NCI-H2196 (cell line): ENCODE results near the gene KSR1.
A peak's percentile ranks its signal among the peaks of the same experiment; 100 is the strongest.
"Not testable (repeated sequence)": the region's sequence is repeated elsewhere in the genome, so short reads cannot be mapped to it uniquely, and the experiment has no call there.

ENCODE experiments used
- DNase-seq: peaks from one replicate; lab custom pipeline; 2025; ENCODE audit not compliant: unreplicated experiment; lab: John Stamatoyannopoulos, UW

KSR1 gene

GRCh38 chr17:27651411-27652345 lies 195.4 kb downstream of the KSR1 start:
- DNase-seq: peak; percentile 14

GRCh38 chr17:27653449-27653971 lies 197.3 kb downstream of the KSR1 start:
- DNase-seq: not testable (repeated sequence)

DNA sequence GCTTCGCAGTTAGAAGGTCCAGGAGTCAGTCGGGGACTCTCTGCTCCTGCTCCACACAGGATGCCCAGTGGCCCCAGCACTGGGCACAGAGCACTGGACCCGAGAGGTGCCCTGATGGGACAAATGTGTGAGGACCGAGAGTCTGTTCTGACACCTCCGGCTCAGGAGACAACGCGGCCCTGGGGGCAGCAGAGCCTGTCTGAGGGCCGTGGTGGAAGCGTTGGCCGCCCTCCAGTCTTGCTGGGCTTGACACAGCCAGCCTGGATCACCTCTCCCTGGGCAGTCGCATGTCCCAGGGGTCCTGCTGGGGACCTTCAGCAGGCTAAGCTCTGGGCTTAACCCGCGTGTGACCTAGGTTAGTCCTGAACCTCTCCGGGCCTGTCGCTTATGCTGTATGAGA lies 197.9 kb downstream of the KSR1 start:
- DNase-seq: no peak

DNA sequence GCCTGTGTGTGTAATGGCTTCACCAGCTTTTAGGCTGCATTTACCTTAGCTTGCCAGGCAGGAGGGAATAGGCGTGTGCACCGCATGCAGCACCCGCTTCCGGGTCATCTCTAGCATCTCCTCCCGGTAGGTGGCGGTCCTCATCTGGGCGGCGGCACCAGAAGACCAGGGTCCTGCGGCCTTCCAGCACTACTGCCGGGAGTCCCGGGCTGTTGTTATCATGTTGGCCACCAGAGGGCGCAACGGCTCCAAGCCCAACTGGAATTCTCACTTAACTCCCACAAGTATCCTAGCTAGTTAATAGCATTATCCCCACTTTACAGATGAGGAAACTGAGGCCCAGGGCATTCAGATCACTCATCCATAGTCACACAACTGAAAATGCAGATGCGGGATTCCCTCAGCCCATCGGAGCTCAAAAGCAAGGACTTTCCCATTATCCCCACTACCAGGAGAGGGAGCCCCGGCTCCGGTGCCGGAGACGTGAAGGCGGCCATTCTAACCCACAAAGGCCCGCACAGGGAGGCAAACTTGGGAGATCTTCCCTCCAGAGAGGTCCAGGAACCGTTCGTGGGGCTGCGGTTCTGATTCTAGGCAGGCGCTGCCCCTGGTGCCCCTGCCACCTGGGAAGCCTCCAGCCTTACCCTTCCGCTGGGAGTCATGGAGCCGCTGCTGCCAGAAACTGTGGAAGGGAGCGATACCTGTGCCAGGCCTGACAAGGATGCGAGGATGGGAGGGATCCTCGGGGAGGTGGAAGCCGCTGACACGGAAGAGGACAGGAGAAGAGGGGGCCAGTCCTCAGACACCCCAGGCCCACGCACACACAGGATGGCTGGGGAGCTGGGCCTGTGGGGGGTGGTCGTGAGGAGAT lies 198.6 kb downstream of the KSR1 start:
- peak; percentile 43 for DNase-seq

DNA sequence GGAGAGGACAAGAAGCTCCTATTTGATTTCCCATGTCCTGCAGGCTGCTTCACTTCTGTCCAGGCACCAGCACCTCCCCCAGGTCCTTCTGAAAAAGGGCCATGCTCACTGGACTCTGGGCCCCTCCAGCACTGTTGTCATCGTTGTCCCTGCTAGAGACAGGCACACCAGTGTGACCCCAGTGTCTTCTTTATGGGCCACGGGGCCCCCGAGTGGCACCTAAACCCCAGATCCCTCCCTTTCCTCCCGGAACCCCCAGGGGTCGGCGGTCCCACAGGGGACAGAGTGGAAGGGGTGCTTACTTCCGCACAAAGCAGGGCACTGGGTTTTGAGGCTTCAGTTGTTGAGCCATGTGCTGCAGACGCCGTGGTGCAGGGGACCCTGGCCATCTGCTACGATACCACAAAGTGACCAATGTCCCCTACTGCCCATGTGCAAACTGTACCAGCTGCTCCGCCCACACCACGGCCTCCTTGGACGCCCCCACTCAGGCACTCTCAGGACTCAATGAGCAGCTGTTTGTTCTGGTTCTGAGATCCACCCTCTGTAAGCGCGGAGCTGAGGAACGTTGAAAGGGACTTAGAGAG lies 199.4 kb downstream of the KSR1 start:
- DNase-seq: not testable (repeated sequence)

GRCh38 chr17:27656620-27657019 lies 200.4 kb downstream of the KSR1 start:
- not testable (repeated sequence) for DNase-seq

DNA sequence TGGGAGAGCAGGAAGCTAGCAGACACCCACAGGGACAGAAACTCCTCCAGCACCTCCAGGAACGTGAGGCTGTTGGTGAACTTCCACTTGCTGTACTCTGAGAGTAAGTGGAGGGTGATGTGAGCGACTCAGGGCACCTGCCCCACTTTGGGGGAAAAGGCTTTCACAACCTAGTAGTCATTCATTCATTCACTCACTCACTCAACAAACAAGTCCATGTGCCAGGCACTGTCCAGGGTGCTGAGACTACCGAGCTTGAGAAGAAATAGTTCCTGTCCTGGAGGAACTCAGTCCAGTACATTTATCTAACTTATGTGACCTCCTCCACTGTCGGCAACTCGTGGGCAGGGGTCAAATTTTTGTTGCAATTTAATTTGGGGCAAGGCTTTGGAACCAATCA lies 201.4 kb downstream of the KSR1 start:
- no peak for DNase-seq

DNA sequence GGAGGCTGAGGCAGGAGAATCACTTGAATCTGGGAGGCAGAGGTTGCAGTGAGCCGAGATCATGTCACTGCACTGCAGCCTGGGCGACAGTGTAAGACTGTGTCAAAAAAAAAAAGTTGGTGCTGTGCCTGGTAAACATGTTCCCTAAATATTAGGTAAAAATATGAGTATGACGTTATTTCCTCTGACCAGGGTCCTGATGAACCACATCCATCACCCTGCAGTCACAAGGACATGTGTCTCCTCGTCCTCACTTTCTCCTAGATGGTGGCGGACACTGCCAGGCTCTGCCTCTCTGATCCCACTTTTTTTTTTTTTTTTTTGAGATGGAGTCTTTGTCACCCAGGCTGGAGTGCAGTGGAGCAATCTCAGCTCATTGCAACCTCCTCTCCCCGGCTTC lies 203.4 kb downstream of the KSR1 start:
- DNase-seq: no peak

- DNase-seq: no peak
These were observed 204.2 kb downstream of the KSR1 start for GRCh38 chr17:27660436-27660835.

- DNase-seq: no peak
These were observed 207.8 kb downstream of the KSR1 start for GRCh38 chr17:27663936-27664605.

- DNase-seq: no peak
These were observed 208.3 kb downstream of the KSR1 start for GRCh38 chr17:27664606-27664965.

DNA sequence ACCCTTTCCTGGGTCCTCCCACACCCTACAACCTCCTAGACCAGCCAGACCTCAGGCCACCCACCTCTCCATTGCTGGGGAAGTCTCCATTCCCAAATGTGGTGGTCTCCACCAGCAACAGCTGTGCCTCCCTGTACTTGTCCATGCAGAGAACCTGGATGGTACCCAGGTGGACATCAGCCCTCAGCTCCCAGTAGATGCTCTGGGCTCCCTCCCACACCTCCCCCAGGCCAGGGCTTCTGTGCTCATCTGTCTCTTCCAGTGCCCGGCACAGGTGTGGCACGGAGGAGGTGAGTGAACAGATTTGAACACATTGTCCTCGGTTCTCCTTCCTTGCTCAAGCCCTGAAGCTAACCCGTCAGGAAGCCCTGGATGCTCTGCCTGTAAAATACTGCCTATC lies 209.3 kb downstream of the KSR1 start:
- DNase-seq: no peak

- DNase-seq: not testable (repeated sequence)
These were observed 210.0 kb downstream of the KSR1 start for GRCh38 chr17:27666270-27666669.

- DNase-seq: no peak
These were observed 210.7 kb downstream of the KSR1 start for GRCh38 chr17:27666831-27667560.

DNA sequence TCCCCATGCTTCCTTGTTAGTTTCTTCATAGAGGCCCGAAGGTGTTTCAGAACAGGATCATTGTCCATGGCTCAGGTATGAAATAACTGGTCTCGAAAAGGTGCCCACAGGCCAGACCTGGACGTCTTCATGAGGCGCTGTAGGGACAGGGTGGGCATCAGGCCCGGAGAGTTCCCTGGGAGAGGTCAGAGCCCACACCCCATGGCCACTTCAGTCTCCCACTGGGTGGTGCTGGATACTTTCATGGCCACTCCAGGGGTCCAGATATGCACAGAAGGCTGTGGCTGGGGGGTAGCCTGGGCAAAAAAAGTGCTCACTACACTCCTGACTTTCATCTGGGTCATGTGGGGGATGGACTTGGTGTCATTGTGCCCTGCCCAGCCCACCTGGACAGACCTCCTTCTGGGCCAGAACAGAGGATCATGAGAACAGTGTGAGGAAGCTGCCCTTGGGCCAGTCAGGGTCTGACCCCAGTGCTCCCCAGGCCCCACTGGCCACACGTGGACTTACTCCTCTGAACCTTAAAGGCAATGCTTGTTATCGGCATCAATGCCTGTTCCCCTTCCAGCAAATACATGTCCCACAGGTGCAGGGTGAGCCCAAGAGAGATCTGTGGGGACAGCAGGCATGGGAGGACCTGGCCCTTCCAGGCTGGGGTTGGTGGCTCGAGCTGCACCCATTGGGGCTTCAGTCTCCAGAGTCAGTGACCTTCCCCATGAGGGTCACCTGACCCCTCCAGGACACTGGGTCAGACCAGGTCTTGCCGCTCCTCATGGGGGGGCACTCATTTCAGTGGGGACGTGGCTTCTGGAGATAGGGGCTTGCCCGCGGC lies 211.6 kb downstream of the KSR1 start:
- no peak for DNase-seq

- no peak for DNase-seq
These were observed 212.2 kb downstream of the KSR1 start for GRCh38 chr17:27668488-27668823.

DNA sequence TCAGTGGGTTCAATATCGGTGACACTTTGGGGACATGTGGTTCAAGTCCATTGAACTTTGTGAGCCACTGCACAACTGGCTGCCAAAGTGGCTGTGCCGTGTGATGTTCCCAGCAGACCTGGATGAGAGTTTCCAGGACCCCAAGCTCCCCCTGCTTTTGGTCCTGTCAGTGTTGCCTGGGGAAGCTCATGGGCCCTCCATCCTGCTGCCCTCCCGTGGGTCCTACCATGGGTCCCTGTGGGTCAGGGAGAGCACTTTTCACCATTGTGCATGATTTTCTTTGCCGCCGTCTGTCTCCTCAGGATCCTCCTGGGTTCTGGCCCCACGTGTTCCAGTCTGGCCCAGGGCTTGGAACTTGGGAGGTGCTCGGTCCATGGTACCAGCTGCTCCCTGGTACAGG lies 212.9 kb downstream of the KSR1 start:
- no peak for DNase-seq

DNA sequence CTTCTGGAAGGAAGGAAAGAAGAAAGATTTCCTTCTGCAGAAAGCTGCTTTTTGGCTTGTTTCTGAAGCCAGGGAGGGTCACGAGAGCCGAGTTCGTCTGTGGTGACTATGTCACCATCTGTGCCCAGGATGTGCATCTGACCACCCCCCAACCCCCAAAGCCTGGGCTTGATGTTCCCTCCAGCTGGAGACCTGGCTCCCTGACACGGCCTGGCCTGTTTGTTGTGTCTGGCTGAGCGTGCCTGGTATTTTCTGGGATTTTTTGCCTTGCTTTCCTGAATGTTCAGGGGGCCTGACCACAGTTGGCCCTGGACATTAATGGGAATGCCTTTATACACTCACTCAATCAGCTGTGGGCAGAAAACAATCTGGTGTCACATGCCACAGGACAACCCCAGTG lies 213.6 kb downstream of the KSR1 start:
- no peak for DNase-seq

GRCh38 chr17:27670791-27671590 lies 214.7 kb downstream of the KSR1 start:
- no peak for DNase-seq
